Activated CD8-positive, alpha-beta memory T cell treated with anti-CD3 and anti-CD28 coated beads, Interleukin-2, amount 50 U/mL, for 1 hour (primary cell): Measurements from ENCODE around the gene NCOA7.

Experiments used
- DNase-seq: peaks from one replicate; pipeline ENCODE4 v3.0.0-alpha.2; 2020; ENCODE audit errors: extremely low read depth

The NCOA7 gene

GRCh38 chr6:125814481-125814880 is 23.7 kb downstream of the NCOA7 start:
- DNase-seq = no peak

- no peak for DNase-seq
Observed at GRCh38 chr6:125815080-125815910, 24.5 kb downstream of the NCOA7 start.

GRCh38 chr6:125816828-125817280 is 26.1 kb downstream of the NCOA7 start:
- no peak for DNase-seq

- DNase-seq = no peak
Observed at GRCh38 chr6:125818225-125818657, 27.5 kb downstream of the NCOA7 start.

GRCh38 chr6:125818772-125819260 is 28.1 kb downstream of the NCOA7 start:
- DNase-seq = no peak

- DNase-seq = no peak
Observed at GRCh38 chr6:125819535-125820326, 29.0 kb downstream of the NCOA7 start.

GRCh38 chr6:125821825-125822281 is 31.1 kb downstream of the NCOA7 start:
- DNase-seq = no peak

- no peak for DNase-seq
Observed at GRCh38 chr6:125823180-125823579, 32.4 kb downstream of the NCOA7 start.

- no peak for DNase-seq
Observed at GRCh38 chr6:125824946-125825771, 34.4 kb downstream of the NCOA7 start.

- DNase-seq = no peak
Observed at GRCh38 chr6:125826695-125827463, 36.1 kb downstream of the NCOA7 start.

- DNase-seq = no peak
Observed at GRCh38 chr6:125827788-125828320, 37.1 kb downstream of the NCOA7 start.

- DNase-seq = no peak
Observed at GRCh38 chr6:125828476-125829039, 37.8 kb downstream of the NCOA7 start.

- no peak for DNase-seq
Observed at GRCh38 chr6:125829433-125829832, 38.7 kb downstream of the NCOA7 start.

- no peak for DNase-seq
Observed at GRCh38 chr6:125831659-125832058, 40.9 kb downstream of the NCOA7 start.

GRCh38 chr6:125832391-125833117 is 41.8 kb downstream of the NCOA7 start:
- DNase-seq = no peak

GRCh38 chr6:125834348-125834747 is 43.6 kb downstream of the NCOA7 start:
- DNase-seq = no peak

GRCh38 chr6:125835221-125835744 is 44.5 kb downstream of the NCOA7 start:
- DNase-seq = no peak

- DNase-seq = no peak
Observed at GRCh38 chr6:125836466-125836865, 45.7 kb downstream of the NCOA7 start.

GRCh38 chr6:125839471-125839870 is 48.7 kb downstream of the NCOA7 start:
- DNase-seq = no peak
